Glomerular visceral epithelial cell (primary cell): ENCODE results near the gene CHCHD10.

Source experiments
- DNase-seq: peaks from one replicate; pipeline ENCODE4 v3.0.0-alpha.2; 2016; ENCODE audit errors: extremely low spot score

The CHCHD10 gene

GRCh38 chr22:23772649-23773473 is 5.1 kb upstream of the CHCHD10 start, which contains the start of gene MMP11:
MMP11 (plus strand) TSS chr22:23772849; CDS start chr22:23772871, 22 bp downstream.
- peak; percentile 47 for DNase-seq

GRCh38 chr22:23772315-23772648 is 4.5 kb upstream of the CHCHD10 start:
- no peak for DNase-seq

GRCh38 chr22:23769321-23769965 is 1.7 kb upstream of the CHCHD10 start:
- no peak for DNase-seq

- DNase-seq = no peak
Observed at GRCh38 chr22:23767303-23767672, 484 bp downstream of the CHCHD10 start.

GRCh38 chr22:23764899-23765881 is 2.6 kb downstream of the CHCHD10 start:
- DNase-seq = no peak

GRCh38 chr22:23763954-23764353 is 3.8 kb downstream of the CHCHD10 start:
- DNase-seq = no peak

- DNase-seq = no peak
Observed at GRCh38 chr22:23763579-23763945, 4.2 kb downstream of the CHCHD10 start.

- DNase-seq = peak; percentile 25
Observed at GRCh38 chr22:23762842-23763578, 4.8 kb downstream of the CHCHD10 start, which contains the start of gene C22orf15. C22orf15 (plus strand) TSS chr22:23762990; CDS start chr22:23763307, 317 bp downstream.

GRCh38 chr22:23760056-23760455 is 7.7 kb downstream of the CHCHD10 start:
- DNase-seq = no peak

GRCh38 chr22:23759566-23759965 is 8.2 kb downstream of the CHCHD10 start:
- no peak for DNase-seq

GRCh38 chr22:23756891-23757290 is 10.9 kb downstream of the CHCHD10 start:
- DNase-seq = no peak

GRCh38 chr22:23755711-23756110 is 12.1 kb downstream of the CHCHD10 start:
- no peak for DNase-seq

- DNase-seq = no peak
Observed at GRCh38 chr22:23754980-23755636, 12.7 kb downstream of the CHCHD10 start.

- no peak for DNase-seq
Observed at GRCh38 chr22:23754220-23754919, 13.4 kb downstream of the CHCHD10 start, which contains the start of gene VPREB3. VPREB3 (minus strand) TSS chr22:23754425; CDS start chr22:23754363, 62 bp downstream.

GRCh38 chr22:23753385-23753784 is 14.4 kb downstream of the CHCHD10 start:
- no peak for DNase-seq

- DNase-seq = no peak
Observed at GRCh38 chr22:23752750-23753149, 15.0 kb downstream of the CHCHD10 start.

- DNase-seq = no peak
Observed at GRCh38 chr22:23752090-23752691, 15.6 kb downstream of the CHCHD10 start.

- DNase-seq = peak; percentile 11
Observed at GRCh38 chr22:23751441-23751996, 16.3 kb downstream of the CHCHD10 start.

- DNase-seq = peak; percentile 81
Observed at GRCh38 chr22:23750714-23751440, 16.9 kb downstream of the CHCHD10 start, which contains the start of gene ZNF70. ZNF70 (minus strand) TSS chr22:23751112; CDS start chr22:23745140, 5,972 bp downstream.
